Gastrocnemius medialis (tissue), 4 donors: Measurements from ENCODE around the gene ARHGAP9.
"Not testable (repeated sequence)": the region's sequence is repeated elsewhere in the genome, so short reads cannot be mapped to it uniquely, and the experiment has no call there.

Experiments
- POLR2A ChIP-seq, 2 donors: fragments of 450-650 bp; IDR thresholded peaks; one replicate each; pipeline ENCODE4 v1.6.1; 2017; ENCODE audit warnings: antibody characterized with exemption in 2 of 2, mild to moderate bottlenecking in 2 of 2, moderate library complexity in 2 of 2
- TF ChIP-seq, protein P1 (sequence below), 5 experiments: fragments of 450-650 bp in 3 of 5; fragments of 200-600 bp in 2 of 5; sonication (generic) in 2 of 5; IDR thresholded peaks in 4 of 5; conservative IDR thresholded peaks in 1 of 5; 1 replicate in 4 of 5; 2 replicates in 1 of 5; pipeline ENCODE4 v1.5.1; 2016 to 2019; ENCODE audit warnings: antibody characterized with exemption in 5 of 5, mild to moderate bottlenecking in 3 of 5, moderate library complexity in 3 of 5

- TF ChIP-seq POLR2A (IDR thresholded peaks at IDR 0.05) = not testable (repeated sequence)
- TF ChIP-seq, protein P1, sequence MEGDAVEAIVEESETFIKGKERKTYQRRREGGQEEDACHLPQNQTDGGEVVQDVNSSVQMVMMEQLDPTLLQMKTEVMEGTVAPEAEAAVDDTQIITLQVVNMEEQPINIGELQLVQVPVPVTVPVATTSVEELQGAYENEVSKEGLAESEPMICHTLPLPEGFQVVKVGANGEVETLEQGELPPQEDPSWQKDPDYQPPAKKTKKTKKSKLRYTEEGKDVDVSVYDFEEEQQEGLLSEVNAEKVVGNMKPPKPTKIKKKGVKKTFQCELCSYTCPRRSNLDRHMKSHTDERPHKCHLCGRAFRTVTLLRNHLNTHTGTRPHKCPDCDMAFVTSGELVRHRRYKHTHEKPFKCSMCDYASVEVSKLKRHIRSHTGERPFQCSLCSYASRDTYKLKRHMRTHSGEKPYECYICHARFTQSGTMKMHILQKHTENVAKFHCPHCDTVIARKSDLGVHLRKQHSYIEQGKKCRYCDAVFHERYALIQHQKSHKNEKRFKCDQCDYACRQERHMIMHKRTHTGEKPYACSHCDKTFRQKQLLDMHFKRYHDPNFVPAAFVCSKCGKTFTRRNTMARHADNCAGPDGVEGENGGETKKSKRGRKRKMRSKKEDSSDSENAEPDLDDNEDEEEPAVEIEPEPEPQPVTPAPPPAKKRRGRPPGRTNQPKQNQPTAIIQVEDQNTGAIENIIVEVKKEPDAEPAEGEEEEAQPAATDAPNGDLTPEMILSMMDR (IDR thresholded peaks at IDR 0.05 in 4 of 5, conservative IDR thresholded peaks at IDR 0.05 in 1 of 5) = not testable (repeated sequence)
These were observed 38.3 kb downstream of the ARHGAP9 start for GRCh38 chr12:57441393-57441792.
